T-cell (primary cell): ENCODE measurements around the gene ASB2. TPM values are rescaled to one million over a fixed set of nuclear protein-coding genes. Genes with fewer than 3 reads are reported as not detected.

Source experiments
- ATAC-seq, 4 experiments: fragments of 200-7000 bp in 3 of 4; fragments of 150-1000 bp in 1 of 4; cut with Tn5 transposase; replicated peaks in 1 of 4; 1 replicate in 3 of 4; 2 replicates in 1 of 4; pipeline ENCODE4 v1.10.0; 2021; ENCODE audit warnings: moderate library complexity in 3 of 4, mild to moderate bottlenecking in 2 of 4, moderate number of reproducible peaks in 1 of 4
- CTCF ChIA-PET, 2 donors: fragments of 300-600 bp; sonication (Branson Sonifier 250); formaldehyde crosslinking; loops; one replicate each; lab custom pipeline; 2022; ENCODE audit warnings: antibody characterized with exemption in 2 of 2; lab: Charles Lee
- POLR2A ChIA-PET, 2 donors: fragments of 300-600 bp; sonication (Branson Sonifier 250); formaldehyde crosslinking; loops; one replicate each; lab custom pipeline; 2022; ENCODE audit warnings: antibody characterized with exemption in 2 of 2; lab: Charles Lee
- DNase-seq, 35 experiments: peaks; one replicate each; pipeline versions ENCODE4 v3.0.0 to v3.0.0-alpha.2; 2013 to 2023
- H3K27ac ChIP-seq: one replicate; pipeline ENCODE4 v1.5.1; 2013; ENCODE audit warnings: low read length
- H3K27me3 ChIP-seq, 2 experiments: replicated peaks in 1 of 2; 1 replicate in 1 of 2; 2 replicates in 1 of 2; pipeline versions ENCODE4 v1.6.1 to v1.7.0; 2013; ENCODE audit warnings: low read length in 1 of 2, mixed read lengths in 1 of 2; ENCODE audit not compliant: control insufficient read depth in 2 of 2, insufficient read depth in 2 of 2; ENCODE audit errors: extremely low read depth in 1 of 2
- H3K36me3 ChIP-seq, 2 donors: 1 replicate in 1 of 2; 2 replicates in 1 of 2; pipeline versions ENCODE4 v1.6.1 to v1.7.0; 2013; ENCODE audit warnings: low read length in 1 of 2; ENCODE audit not compliant: control insufficient read depth in 2 of 2, insufficient read depth in 1 of 2; ENCODE audit errors: extremely low read depth in 1 of 2
- H3K4me1 ChIP-seq, 2 experiments: 1 replicate in 1 of 2; 2 replicates in 1 of 2; pipeline versions ENCODE4 v1.6.1 to v1.7.0; 2013; ENCODE audit warnings: low read length in 2 of 2, mixed read lengths in 1 of 2; ENCODE audit not compliant: insufficient read depth in 2 of 2, control insufficient read depth in 1 of 2; ENCODE audit errors: extremely low read depth in 1 of 2
- H3K4me3 ChIP-seq, 2 donors: 1 replicate in 1 of 2; 2 replicates in 1 of 2; pipeline versions ENCODE4 v1.5.1 to v1.7.0; 2013; ENCODE audit warnings: mild to moderate bottlenecking in 2 of 2, low read length in 1 of 2, moderate library complexity in 1 of 2; ENCODE audit not compliant: control insufficient read depth in 1 of 2; ENCODE audit errors: extremely low read depth in 1 of 2
- H3K9me3 ChIP-seq: 2 replicates; pipeline ENCODE4 v1.7.0; 2013
- H3K27ac Mint-ChIP-seq, 2 donors: one replicate each; pipeline ENCODE4 v1.8.0; 2020 to 2021; ENCODE audit warnings: mild to moderate bottlenecking in 2 of 2, mixed read lengths in 2 of 2
- H3K27me3 Mint-ChIP-seq, 2 donors: one replicate each; pipeline ENCODE4 v1.8.0; 2021 to 2022; ENCODE audit warnings: mixed read lengths in 2 of 2
- H3K36me3 Mint-ChIP-seq: one replicate; pipeline ENCODE4 v1.8.0; 2021; ENCODE audit warnings: mixed read lengths
- H3K4me1 Mint-ChIP-seq, 3 donors: one replicate each; pipeline ENCODE4 v1.8.0; 2020 to 2022; ENCODE audit warnings: mixed read lengths in 3 of 3, mild to moderate bottlenecking in 1 of 3
- H3K4me3 Mint-ChIP-seq, 3 donors: one replicate each; pipeline ENCODE4 v1.8.0; 2020 to 2022; ENCODE audit warnings: mild to moderate bottlenecking in 3 of 3, mixed read lengths in 3 of 3, moderate library complexity in 3 of 3
- H3K9me3 Mint-ChIP-seq, 3 donors: one replicate each; pipeline ENCODE4 v1.8.0; 2020 to 2022; ENCODE audit warnings: mixed read lengths in 3 of 3
- WGBS: methylation state at CpG from one replicate; pipeline ENCODE4 v1.1.5; 2013; ENCODE audit warnings: missing lambda C conversion rate; ENCODE audit not compliant: insufficient coverage; 5-methylcytosine and 5-hydroxymethylcytosine counted together
- total RNA-seq, 35 experiments: library from RNA in 6 of 35; stranded (reverse) in 6 of 35; fragments of 120-200 nt in 1 of 35; gene quantifications; one replicate each; pipeline versions ENCODE4 v1.2.1 to v1.2.4 and lab custom pipeline; 2013 to 2026

The ASB2 gene
- total RNA-seq, 5 donors from 2014 or later (not counting 1 experiment from before 2014, with no cell fraction given), result 2.7 to 5.4 (median 3.3) TPM

- Histone ChIP-seq H3K36me3 (no peaks in the 10 kb centered on the region), H3K9me3 (no peaks in the 10 kb centered on the region), H3K4me3 (no peak overlapping the region), H3K27ac (peak overlapping the region; percentile 36), H3K27me3 (peaks cover 0 to 3% of the 10 kb centered on the region in 2 experiments), H3K4me1 (peaks cover 40 to 98% of the 10 kb centered on the region in 2 experiments)
- ChIA-PET CTCF (interaction anchor here (0.7 to 4.3 kb wide), 3 partner anchors 17 to 21 kb away, joined by 3 to 12 read pairs (median 4); no protein-coding TSS in a partner anchor), POLR2A (no interaction called here)
- Mint-ChIP-seq H3K27ac (peak overlapping the region; percentile 65 to 88), H3K27me3 (no peaks in the 10 kb centered on the region), H3K36me3 (no peaks in the 10 kb centered on the region), H3K4me1 (peaks cover 89 to 93% (median 93%) of the 10 kb centered on the region in 3 donors), H3K9me3 (no peaks in the 10 kb centered on the region), H3K4me3 (peak overlapping the region in 1 of 3 donors; percentile 73)
- no peak for ATAC-seq
- WGBS, result 70% methylated on average over 3 of the region's 7 CpGs
- DNase-seq, result no peak
These were observed 19.0 kb downstream of the ASB2 start for GRCh38 chr14:93957333-93957710.

- WGBS, result 45% methylated on average over 11 of the region's 14 CpGs
- no peaks in the 10 kb centered on the region for H3K9me3 ChIP-seq
- Mint-ChIP-seq H3K4me1 (peaks cover 87 to 89% (median 89%) of the 10 kb centered on the region in 3 donors), H3K27ac (peak overlapping the region; percentile 65 to 88), H3K4me3 (peak overlapping the region in 2 of 3 donors; percentile 63 to 73), H3K36me3 (no peaks in the 10 kb centered on the region), H3K27me3 (no peaks in the 10 kb centered on the region), H3K9me3 (no peaks in the 10 kb centered on the region)
- peaks cover 0 to 3% of the 10 kb centered on the region in 2 experiments for H3K27me3 ChIP-seq
- peak in 1 of 35 experiments; percentile 28 for DNase-seq
- no peak for ATAC-seq
- H3K27ac ChIP-seq, result peak overlapping the region; percentile 79
- ChIA-PET POLR2A (no interaction called here), CTCF (interaction anchor here (0.7 to 4.3 kb wide), 3 partner anchors 17 to 22 kb away, joined by 3 to 12 read pairs (median 4); no protein-coding TSS in a partner anchor)
- no peaks in the 10 kb centered on the region for H3K36me3 ChIP-seq
- H3K4me3 ChIP-seq, result no peak overlapping the region
- peaks cover 40 to 95% of the 10 kb centered on the region in 2 experiments for H3K4me1 ChIP-seq
These were observed 19.6 kb downstream of the ASB2 start for GRCh38 chr14:93956514-93957332.

GRCh38 chr14:93955850-93956481 lies 20.4 kb downstream of the ASB2 start:
- ATAC-seq (no peak), DNase-seq (no peak)
- H3K4me1 ChIP-seq, result peaks cover 40 to 87% of the 10 kb centered on the region in 2 experiments
- WGBS, result 40% methylated on average over 2 of the region's 8 CpGs
- Mint-ChIP-seq H3K9me3 (no peaks in the 10 kb centered on the region), H3K4me3 (peak overlapping the region; percentile 63 to 73 (median 68)), H3K27me3 (no peaks in the 10 kb centered on the region), H3K36me3 (no peaks in the 10 kb centered on the region), H3K4me1 (peaks cover 79 to 82% (median 81%) of the 10 kb centered on the region in 3 donors), H3K27ac (peak overlapping the region; percentile 88 to 89)
- CTCF ChIA-PET, result interaction anchor here (0.6 to 4.3 kb wide), 5 partner anchors 16 to 44 kb away, joined by 3 to 12 read pairs (median 4); partner anchors contain the start of gene CCDC197 (in 1 of the 2)
- H3K27me3 ChIP-seq, result peaks cover 0 to 3% of the 10 kb centered on the region in 2 experiments
- POLR2A ChIA-PET, result no interaction called here
- peak overlapping the region in 1 of 2 donors; percentile 45 for H3K4me3 ChIP-seq
- no peaks in the 10 kb centered on the region for H3K36me3 ChIP-seq
- no peaks in the 10 kb centered on the region for H3K9me3 ChIP-seq
- peak overlapping the region; percentile 79 for H3K27ac ChIP-seq

GRCh38 chr14:93954900-93955849 lies 21.2 kb downstream of the ASB2 start:
- Histone ChIP-seq H3K27me3 (peaks cover 0 to 3% of the 10 kb centered on the region in 2 experiments), H3K9me3 (no peaks in the 10 kb centered on the region), H3K4me1 (peaks cover 37 to 81% of the 10 kb centered on the region in 2 experiments), H3K36me3 (no peaks in the 10 kb centered on the region), H3K27ac (peak overlapping the region; percentile 79), H3K4me3 (peak overlapping the region in 1 of 2 donors; percentile 45)
- H3K4me1 Mint-ChIP-seq, result peaks cover 71 to 75% (median 75%) of the 10 kb centered on the region in 3 donors
- H3K27ac Mint-ChIP-seq, result peak overlapping the region; percentile 88 to 89
- H3K27me3 Mint-ChIP-seq, result no peaks in the 10 kb centered on the region
- whole genome bisulfite sequencing, result 13% methylated on average over 7 of the region's 19 CpGs
- H3K36me3 Mint-ChIP-seq, result no peaks in the 10 kb centered on the region
- ChIA-PET POLR2A (no interaction called here), CTCF (interaction anchor here (0.6 to 1.9 kb wide), 6 partner anchors 11 to 45 kb away, joined by 3 to 9 read pairs (median 4); partner anchors contain the start of gene CCDC197 (in 1 of the 2))
- H3K9me3 Mint-ChIP-seq, result no peaks in the 10 kb centered on the region
- DNase-seq (peak; percentile 27 to 78 (median 44)), ATAC-seq (peak; percentile 32 to 43 (median 40))
- peak overlapping the region; percentile 63 to 73 (median 68) for H3K4me3 Mint-ChIP-seq

GRCh38 chr14:93954516-93954830 lies 21.9 kb downstream of the ASB2 start:
- Mint-ChIP-seq H3K4me3 (peak overlapping the region; percentile 63 to 73 (median 68)), H3K36me3 (no peaks in the 10 kb centered on the region), H3K4me1 (peaks cover 64 to 68% (median 68%) of the 10 kb centered on the region in 3 donors), H3K9me3 (no peaks in the 10 kb centered on the region), H3K27ac (peak overlapping the region; percentile 88 to 89), H3K27me3 (no peaks in the 10 kb centered on the region)
- Histone ChIP-seq H3K9me3 (no peaks in the 10 kb centered on the region), H3K27ac (peak overlapping the region; percentile 79), H3K27me3 (peaks cover 0 to 3% of the 10 kb centered on the region in 2 experiments), H3K36me3 (no peaks in the 10 kb centered on the region), H3K4me3 (peak overlapping the region in 1 of 2 donors; percentile 45), H3K4me1 (peaks cover 31 to 74% of the 10 kb centered on the region in 2 experiments)
- DNase-seq (no peak), ATAC-seq (no peak)
- 48% methylated on average over 3 of the region's 4 CpGs for WGBS
- POLR2A ChIA-PET, result no interaction called here
- CTCF ChIA-PET, result interaction anchor here in 1 of 2 donors (0.6 to 1.9 kb wide), 3 partner anchors 15 to 46 kb away, joined by 3 to 9 read pairs (median 4); no protein-coding TSS in a partner anchor
